Cardiac fibroblast (primary cell): Measurements from ENCODE around the gene PRAMEF1.
"Not testable (repeated sequence)": the region's sequence is repeated elsewhere in the genome, so short reads cannot be mapped to it uniquely, and the experiment has no call there.

ENCODE experiments used
- DNase-seq, 2 donors: peaks; one replicate each; pipeline versions ENCODE4 v3.0.0 to v3.0.0-alpha.2; 2010; ENCODE audit warnings: low read depth in 2 of 2
- H3K4me3 ChIP-seq, 2 donors: replicated peaks in 1 of 2; 1 replicate in 1 of 2; 2 replicates in 1 of 2; pipeline ENCODE4 v1.5.1; 2011; ENCODE audit warnings: low read depth in 2 of 2, low read length in 2 of 2, mild to moderate bottlenecking in 2 of 2, moderate library complexity in 1 of 2
- TF ChIP-seq, protein P1 (sequence below): IDR thresholded peaks from one replicate; pipeline ENCODE4 v1.5.1; 2011; ENCODE audit warnings: low read depth, mild to moderate bottlenecking, low read length, inconsistent platforms

The PRAMEF1 gene

DNA sequence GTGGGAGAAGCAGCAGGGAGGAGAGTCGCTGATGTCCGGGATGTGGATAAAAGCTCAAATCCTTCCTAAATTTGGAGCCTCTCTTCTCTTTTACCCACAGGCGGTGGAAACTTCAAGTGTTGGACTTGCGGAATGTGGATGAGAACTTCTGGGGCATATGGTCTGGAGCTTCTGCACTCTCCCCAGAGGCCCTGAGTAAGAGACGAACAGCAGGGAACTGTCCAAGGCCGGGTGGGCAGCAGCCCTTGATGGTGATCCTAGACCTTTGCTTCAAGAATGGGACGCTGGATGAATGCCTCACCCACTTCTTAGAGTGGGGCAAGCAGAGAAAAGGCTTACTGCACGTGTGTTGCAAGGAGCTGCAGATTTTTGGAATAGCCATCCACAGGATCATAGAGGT lies 15.8 kb upstream of the PRAMEF1 start:
- H3K4me3 ChIP-seq: no peak overlapping the region
- DNase-seq: no peak
- TF ChIP-seq, protein P1, sequence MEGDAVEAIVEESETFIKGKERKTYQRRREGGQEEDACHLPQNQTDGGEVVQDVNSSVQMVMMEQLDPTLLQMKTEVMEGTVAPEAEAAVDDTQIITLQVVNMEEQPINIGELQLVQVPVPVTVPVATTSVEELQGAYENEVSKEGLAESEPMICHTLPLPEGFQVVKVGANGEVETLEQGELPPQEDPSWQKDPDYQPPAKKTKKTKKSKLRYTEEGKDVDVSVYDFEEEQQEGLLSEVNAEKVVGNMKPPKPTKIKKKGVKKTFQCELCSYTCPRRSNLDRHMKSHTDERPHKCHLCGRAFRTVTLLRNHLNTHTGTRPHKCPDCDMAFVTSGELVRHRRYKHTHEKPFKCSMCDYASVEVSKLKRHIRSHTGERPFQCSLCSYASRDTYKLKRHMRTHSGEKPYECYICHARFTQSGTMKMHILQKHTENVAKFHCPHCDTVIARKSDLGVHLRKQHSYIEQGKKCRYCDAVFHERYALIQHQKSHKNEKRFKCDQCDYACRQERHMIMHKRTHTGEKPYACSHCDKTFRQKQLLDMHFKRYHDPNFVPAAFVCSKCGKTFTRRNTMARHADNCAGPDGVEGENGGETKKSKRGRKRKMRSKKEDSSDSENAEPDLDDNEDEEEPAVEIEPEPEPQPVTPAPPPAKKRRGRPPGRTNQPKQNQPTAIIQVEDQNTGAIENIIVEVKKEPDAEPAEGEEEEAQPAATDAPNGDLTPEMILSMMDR: no peak

DNA sequence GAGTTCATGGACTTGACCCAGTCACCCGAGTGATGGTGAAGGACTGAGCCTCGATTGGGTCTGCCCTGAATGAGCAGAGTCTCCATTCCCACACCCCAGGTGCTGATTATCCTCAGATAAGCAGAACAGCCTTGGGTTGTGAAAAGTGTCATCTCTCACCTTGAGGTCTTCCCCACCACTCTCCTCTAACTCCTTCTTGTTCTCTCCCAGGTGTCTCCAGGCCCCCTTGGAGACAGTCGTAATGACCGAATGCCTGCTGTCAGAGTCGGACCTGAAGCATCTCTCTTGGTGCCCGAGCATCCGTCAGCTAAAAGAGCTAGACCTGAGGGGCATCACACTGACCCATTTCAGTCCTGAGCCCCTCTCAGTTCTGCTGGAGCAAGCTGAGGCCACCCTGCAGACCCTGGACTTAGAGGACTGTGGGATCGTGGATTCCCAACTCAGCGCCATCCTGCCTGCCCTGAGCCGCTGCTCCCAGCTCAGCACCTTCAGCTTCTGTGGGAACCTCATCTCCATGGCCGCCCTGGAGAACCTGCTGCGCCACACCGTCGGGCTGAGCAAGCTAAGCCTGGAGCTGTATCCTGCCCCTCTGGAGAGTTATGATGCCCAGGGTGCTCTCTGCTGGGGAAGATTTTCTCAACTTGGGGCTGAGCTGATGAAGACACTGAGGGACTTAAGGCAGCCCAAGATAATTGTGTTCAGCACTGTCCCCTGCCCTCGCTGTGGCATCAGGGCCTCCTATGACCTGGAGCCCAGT lies 14.2 kb upstream of the PRAMEF1 start:
- TF ChIP-seq, protein P1: no peak
- DNase-seq: no peak
- no peak overlapping the region for H3K4me3 ChIP-seq

DNA sequence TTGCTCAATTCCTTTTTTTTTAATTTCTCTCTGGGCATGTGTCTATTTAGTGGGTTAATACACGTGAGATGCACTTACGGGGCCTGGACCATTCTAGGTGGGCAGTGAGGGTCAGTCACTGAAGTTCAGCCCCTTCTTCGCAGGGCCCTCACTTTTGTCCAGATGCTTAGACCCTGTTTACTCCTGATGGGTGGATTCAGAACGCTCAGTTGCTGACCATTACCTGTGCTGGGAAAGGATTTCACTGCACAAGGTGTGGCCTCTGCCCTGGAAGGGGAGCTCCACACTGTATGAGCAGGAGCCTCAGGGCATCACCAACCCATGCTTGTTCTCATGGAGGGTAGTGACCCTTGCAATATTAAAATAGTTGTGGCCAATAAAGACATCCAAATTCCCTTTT lies 13.1 kb upstream of the PRAMEF1 start:
- no peak overlapping the region for H3K4me3 ChIP-seq
- TF ChIP-seq, protein P1: no peak
- DNase-seq: no peak

DNA sequence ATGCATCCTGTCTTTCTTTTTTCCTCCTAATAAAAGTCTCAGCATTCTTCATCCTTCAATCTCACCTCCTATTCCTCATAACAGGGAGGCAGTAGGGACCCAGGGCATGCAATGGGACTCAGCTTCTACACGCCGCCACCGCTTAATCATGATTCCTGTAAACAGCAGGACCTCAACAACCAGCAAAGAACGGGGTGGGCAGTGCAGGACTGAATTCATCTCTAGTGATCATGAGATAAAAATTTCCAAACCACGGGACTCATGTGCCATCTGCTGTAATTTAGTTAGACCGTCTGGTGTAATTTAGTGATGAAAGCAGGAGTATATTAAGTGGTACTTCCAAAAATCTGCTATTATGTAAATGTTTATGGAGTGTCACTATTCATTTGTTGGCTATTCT lies 12.3 kb upstream of the PRAMEF1 start:
- no peak overlapping the region for H3K4me3 ChIP-seq
- TF ChIP-seq, protein P1: no peak
- DNase-seq: no peak

DNA sequence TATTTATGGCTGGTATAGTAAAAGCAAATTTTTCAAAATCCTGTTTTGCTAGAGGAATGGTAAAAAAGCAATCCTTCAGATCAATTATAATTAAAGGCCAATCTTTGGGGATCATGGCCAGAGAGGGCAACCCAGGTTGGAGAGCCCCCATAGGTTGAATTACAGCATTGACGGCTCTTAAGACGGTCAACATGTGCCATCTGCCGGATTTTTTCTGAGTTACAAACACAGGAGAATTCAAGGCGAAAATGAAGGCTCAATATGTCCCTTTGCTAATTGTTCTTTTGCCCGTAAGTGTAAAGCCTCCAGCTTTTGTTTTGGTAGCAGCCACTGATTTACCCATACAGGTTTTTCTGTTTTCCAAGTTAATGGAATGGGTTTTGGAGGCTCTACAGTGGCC lies 9.7 kb upstream of the PRAMEF1 start:
- not testable (repeated sequence) for DNase-seq, H3K4me3 ChIP-seq

DNA sequence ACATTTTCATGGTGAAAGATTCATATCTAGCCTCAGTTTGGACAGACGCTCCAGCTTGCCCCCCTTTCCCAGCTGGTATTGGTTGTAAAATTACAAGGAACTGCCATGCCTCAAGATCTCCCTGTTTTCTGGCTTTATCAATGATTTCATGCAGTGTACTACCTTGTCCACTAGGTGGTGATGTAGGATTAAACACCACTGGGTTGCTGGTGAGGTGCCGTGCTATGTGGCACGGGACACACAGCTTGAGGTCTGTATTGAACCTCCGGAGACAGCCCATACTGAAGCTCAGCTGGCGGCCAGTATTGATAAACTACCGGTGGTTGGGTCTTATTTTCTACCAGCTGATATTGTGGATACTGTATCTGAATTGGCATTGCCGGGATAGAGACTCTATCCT lies 7.4 kb upstream of the PRAMEF1 start:
- peak in 1 of 2 donors; percentile 8 for DNase-seq
- H3K4me3 ChIP-seq: not testable (repeated sequence)

DNA sequence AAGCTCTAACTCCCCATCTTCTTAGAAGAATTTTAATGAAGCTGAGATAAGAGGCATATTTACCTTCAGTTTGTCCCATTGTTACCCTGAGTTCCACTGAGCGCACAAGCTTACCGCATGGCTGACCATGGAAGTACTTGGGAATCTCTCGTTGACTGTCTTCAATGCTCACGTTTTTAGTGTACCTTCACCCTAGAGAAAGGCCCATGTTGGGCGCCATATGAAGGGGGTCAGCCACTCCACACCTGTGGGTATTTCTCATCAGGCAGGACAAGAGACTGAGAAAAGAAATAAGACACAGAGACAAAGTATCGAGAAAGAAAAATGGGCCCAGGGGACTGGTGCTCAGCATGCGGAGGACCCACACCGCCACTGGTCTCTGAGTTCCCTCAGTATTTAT lies 6.5 kb upstream of the PRAMEF1 start:
- not testable (repeated sequence) for H3K4me3 ChIP-seq, DNase-seq

DNA sequence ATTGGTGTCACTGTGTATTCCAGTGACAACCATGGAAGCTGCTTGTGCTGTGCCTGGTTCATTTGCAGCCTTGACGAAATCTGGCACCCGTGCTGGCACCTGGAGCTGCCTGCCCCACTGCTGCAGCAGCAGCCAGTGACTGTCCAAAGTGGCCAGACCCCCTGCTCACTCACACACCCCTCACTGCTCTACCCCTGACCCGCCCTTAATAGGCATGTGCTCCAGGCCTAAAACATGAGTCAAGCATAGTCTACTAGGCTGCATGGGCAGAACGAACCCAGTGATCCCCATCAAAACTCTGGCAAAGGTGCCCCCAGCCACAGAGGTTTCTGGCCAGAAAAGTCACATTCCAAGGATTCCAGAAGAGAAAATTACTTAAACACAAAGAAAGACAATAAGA lies 7.7 kb downstream of the PRAMEF1 start:
- H3K4me3 ChIP-seq: no peak overlapping the region
- DNase-seq: no peak
- TF ChIP-seq, protein P1: no peak
